Lung (tissue), 12 donors: ENCODE measurements around the gene DENND1B. TPM values are rescaled to one million over a fixed set of nuclear protein-coding genes. Genes with fewer than 3 reads are reported as not detected.
A peak's percentile ranks its signal among the peaks of the same experiment; 100 is the strongest.

Source experiments
- ATAC-seq: fragments of 200-7000 bp; cut with Tn5 transposase; one replicate; pipeline ENCODE4 v1.9.1; 2020; ENCODE audit warnings: moderate number of reproducible peaks; ENCODE audit not compliant: insufficient read depth, low FRiP score
- DNase-seq, 3 donors: peaks; one replicate each; pipeline ENCODE4 v3.0.0-alpha.2; 2013 to 2017
- H3K27ac ChIP-seq, 2 donors: one replicate each; pipeline ENCODE4 v1.5.1; 2013; ENCODE audit warnings: mild to moderate bottlenecking in 2 of 2, moderate library complexity in 2 of 2, control low read depth in 1 of 2, inconsistent platforms in 1 of 2, low read depth in 1 of 2, low read length in 1 of 2
- H3K27me3 ChIP-seq, 3 donors: one replicate each; pipeline ENCODE4 v1.5.1; 2013; ENCODE audit warnings: low read length in 2 of 3; ENCODE audit not compliant: control insufficient read depth in 3 of 3, insufficient read depth in 3 of 3
- H3K36me3 ChIP-seq, 4 donors: one replicate each; pipeline ENCODE4 v1.5.1; 2013; ENCODE audit warnings: low read length in 4 of 4, mild to moderate bottlenecking in 1 of 4, moderate library complexity in 1 of 4; ENCODE audit not compliant: control insufficient read depth in 4 of 4, insufficient read depth in 4 of 4
- H3K4me1 ChIP-seq, 5 donors: one replicate each; pipeline ENCODE4 v1.5.1; 2013; ENCODE audit warnings: low read length in 5 of 5, mild to moderate bottlenecking in 2 of 5, moderate library complexity in 1 of 5; ENCODE audit not compliant: control insufficient read depth in 5 of 5, insufficient read depth in 5 of 5
- H3K4me3 ChIP-seq: one replicate; pipeline ENCODE4 v1.5.1; 2013; ENCODE audit warnings: mild to moderate bottlenecking, control low read depth, moderate library complexity
- H3K9ac ChIP-seq, 2 donors: one replicate each; pipeline ENCODE4 v1.5.1; 2013; ENCODE audit warnings: low read length in 2 of 2, control low read depth in 1 of 2; ENCODE audit not compliant: insufficient read depth in 1 of 2
- H3K9me3 ChIP-seq, 4 donors: one replicate each; pipeline ENCODE4 v1.5.1; 2013; ENCODE audit warnings: low read length in 3 of 4, mild to moderate bottlenecking in 1 of 4, moderate library complexity in 1 of 4; ENCODE audit not compliant: control insufficient read depth in 4 of 4, insufficient read depth in 3 of 4
- CTCF ChIP-seq: IDR thresholded peaks from 2 replicates; pipeline ENCODE4 v1.5.1; 2012; ENCODE audit warnings: mild to moderate bottlenecking; ENCODE audit errors: control extremely low read depth, extremely low read depth
- WGBS, 2 donors: extraction: QIAGEN DNeasy Blood & Tissue Kit; methylation state at CpG; one replicate each; pipeline ENCODE4 v1.1.7; 2013; 5-methylcytosine and 5-hydroxymethylcytosine counted together
- polyA plus RNA-seq, 2 donors: library from polyadenylated mRNA; stranded (reverse); fragments of 200-250 nt; gene quantifications; one replicate each; pipeline ENCODE4 v1.2.1, GENCODE V29; 2013
- total RNA-seq, 2 donors: library from RNA; depleted of rRNA in 1 of 2; stranded (reverse); fragments of >200 nt in 1 of 2; gene quantifications; one replicate each; pipeline ENCODE4 v1.2.1, GENCODE V29; 2014 to 2021
- donor health status: control.
- donor health status: control.
- donor health status: Bipolar disorder and iron deficiency.
- donor health status: healthy.
- donor health status: DM: yes; HTN: yes; CAD: no.

DENND1B gene
- total and polyA plus RNA-seq, 4 donors = 2.7 to 41.0 (median 10.1) TPM

- ATAC-seq (no peak), DNase-seq (no peak)
- no peak overlapping the region for H3K9ac ChIP-seq
- no peak for TF ChIP-seq CTCF
- no peak overlapping the region for H3K27ac ChIP-seq
- H3K36me3 ChIP-seq = peaks cover 0 to 6% (median 0%) of the 10 kb centered on the region in 4 donors
- no peaks in the 10 kb centered on the region for H3K9me3 ChIP-seq
- H3K4me1 ChIP-seq = no peaks in the 10 kb centered on the region
- no peak overlapping the region for H3K4me3 ChIP-seq
- no peaks in the 10 kb centered on the region for H3K27me3 ChIP-seq
- WGBS, 2 donors = 85 to 96% methylated on average over 3 of the region's 3 CpGs
These were observed 231.2 kb downstream of the DENND1B start for GRCh38 chr1:197544130-197544529.

- no peaks in the 10 kb centered on the region for H3K4me1 ChIP-seq
- no peak overlapping the region for H3K9ac ChIP-seq
- H3K4me3 ChIP-seq = no peak overlapping the region
- TF ChIP-seq CTCF = no peak
- H3K27ac ChIP-seq = no peak overlapping the region
- no peaks in the 10 kb centered on the region for H3K9me3 ChIP-seq
- DNase-seq = no peak
- H3K36me3 ChIP-seq = peaks cover 0 to 9% (median 2%) of the 10 kb centered on the region in 4 donors
- H3K27me3 ChIP-seq = no peaks in the 10 kb centered on the region
- ATAC-seq = no peak
These were observed 233.9 kb downstream of the DENND1B start for GRCh38 chr1:197541411-197541810.

- TF ChIP-seq CTCF = peak; percentile 13
- peak in 2 of 3 donors; percentile 46 to 53 for DNase-seq
- Histone ChIP-seq H3K36me3 (no peaks in the 10 kb centered on the region), H3K9ac (no peak overlapping the region), H3K4me3 (no peak overlapping the region), H3K27ac (no peak overlapping the region), H3K9me3 (no peaks in the 10 kb centered on the region), H3K27me3 (no peaks in the 10 kb centered on the region), H3K4me1 (no peaks in the 10 kb centered on the region)
- 69 to 75% methylated on average over 4 of the region's 4 CpGs for WGBS, 2 donors
- no peak for ATAC-seq
These were observed 248.4 kb downstream of the DENND1B start for GRCh38 chr1:197526736-197527371.

- 43 to 47% methylated on average over 2 of the region's 2 CpGs for WGBS, 2 donors
- ATAC-seq = no peak
- peaks cover 0 to 16% (median 0%) of the 10 kb centered on the region in 5 donors for H3K4me1 ChIP-seq
- DNase-seq = peak in 2 of 3 donors; percentile 28 to 41
- no peaks in the 10 kb centered on the region for H3K27me3 ChIP-seq
- no peaks in the 10 kb centered on the region for H3K9me3 ChIP-seq
- H3K27ac ChIP-seq = no peak overlapping the region
- H3K36me3 ChIP-seq = no peaks in the 10 kb centered on the region
- no peak overlapping the region for H3K9ac ChIP-seq
- no peak overlapping the region for H3K4me3 ChIP-seq
- peak; percentile 31 for TF ChIP-seq CTCF
These were observed 254.1 kb downstream of the DENND1B start for GRCh38 chr1:197521118-197521739.
